ENCODE data around the gene RNU1-1. TPM values are rescaled to one million over a fixed set of nuclear protein-coding genes. Genes with fewer than 3 reads are reported as not detected.
"Not testable (repeated sequence)": the region's sequence is repeated elsewhere in the genome, so short reads cannot be mapped to it uniquely, and the experiment has no call there.

Gene RNU1-1
- total RNA-seq, 1 donor from 2014 or later, result under 0.01 TPM

DNA sequence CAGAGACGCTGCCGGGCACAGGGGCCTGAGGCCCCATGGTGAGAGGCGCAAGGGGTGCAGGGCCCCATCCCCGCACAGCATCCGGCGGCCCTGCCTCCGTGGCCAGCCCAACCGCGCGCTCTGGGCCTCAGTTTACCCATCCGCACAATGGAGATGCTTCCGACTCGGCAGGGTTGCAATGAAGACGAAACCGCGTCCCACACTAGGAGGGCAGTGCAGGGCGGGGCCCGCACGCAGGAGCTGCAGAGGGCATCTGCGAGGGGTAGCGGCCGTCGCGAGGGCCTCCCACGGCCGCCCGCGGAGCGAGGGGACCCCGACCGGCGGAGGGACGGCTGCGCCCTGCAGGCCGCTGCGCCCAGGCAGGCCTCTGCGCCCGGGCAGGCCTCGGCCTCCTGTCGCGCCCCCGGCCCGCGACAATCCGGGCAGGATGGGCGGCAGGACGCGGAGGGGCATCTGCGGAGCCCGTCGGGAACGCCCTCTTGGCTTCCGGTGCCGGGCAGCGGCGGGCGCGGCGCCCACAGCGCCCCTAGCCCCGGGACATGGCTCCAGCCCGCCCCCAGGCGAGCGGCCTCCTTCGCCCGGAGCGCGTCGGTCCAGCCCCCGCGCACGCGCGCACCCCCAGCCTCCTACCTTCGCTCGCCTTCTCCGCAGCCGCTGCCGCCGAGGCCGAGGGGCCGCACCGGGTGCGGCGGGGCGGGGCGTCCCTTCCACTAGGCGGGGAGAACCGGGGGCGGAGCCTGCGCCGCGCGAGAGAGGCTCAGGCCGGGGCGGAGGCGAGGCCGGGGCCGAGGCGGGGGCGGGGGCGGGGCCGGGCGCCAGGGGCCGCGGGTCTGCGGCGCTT lies 15.3 kb downstream of the RNU1-1 start:
- Histone ChIP-seq H3K9me3 (no peaks in the 10 kb centered on the region), H3K36me3 (no peaks in the 10 kb centered on the region), H3K4me3 (peak overlapping the region; percentile 70 to 90), H3K4me1 (peaks cover 2 to 4% of the 10 kb centered on the region in 2 donors), H3K27ac (peak overlapping the region; percentile 77 to 83), H3K27me3 (no peaks in the 10 kb centered on the region)
- peak in 1 of 3 experiments; percentile 9 for TF ChIP-seq CTCF (IDR thresholded peaks at IDR 0.05)
- peak; percentile 46 to 93 for DNase-seq (ENCODE audit: low spot score in 2 of 2)
- intact Hi-C loops (cut with DNase I), result loop anchor here (2.0 kb wide), 1 partner anchor 14 kb away; no protein-coding TSS in a partner anchor

DNA sequence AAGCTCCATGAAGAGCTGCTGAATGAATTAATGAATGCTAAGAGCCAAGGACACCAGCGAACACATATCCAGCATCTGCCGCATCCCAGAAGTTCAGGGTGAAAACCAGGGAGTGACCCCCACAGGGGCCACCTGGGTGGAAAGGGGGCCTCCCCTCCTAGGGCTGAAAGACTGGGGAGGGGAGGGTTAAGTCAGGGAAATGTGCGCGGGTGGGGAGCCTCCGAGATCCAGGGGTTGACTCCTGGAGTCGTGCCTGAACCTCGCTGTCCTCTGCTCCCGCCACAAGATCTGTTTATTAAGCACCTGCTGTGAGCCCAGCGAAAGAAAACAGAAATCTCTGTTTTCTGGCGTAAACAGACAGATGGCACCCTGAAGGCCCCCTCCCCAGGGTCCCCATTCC lies 16.0 kb downstream of the RNU1-1 start:
- intact Hi-C loops (cut with DNase I), result loop anchor here (2.0 kb wide), 1 partner anchor 15 kb away; no protein-coding TSS in a partner anchor
- peak overlapping the region; percentile 77 to 83 for H3K27ac ChIP-seq
- not testable (repeated sequence) for H3K9me3 ChIP-seq; H3K4me1 ChIP-seq; H3K36me3 ChIP-seq; H3K27me3 ChIP-seq; DNase-seq (ENCODE audit: low spot score in 2 of 2)
- H3K4me3 ChIP-seq, result peak overlapping the region; percentile 70 to 90

- peak overlapping the region in 1 of 2 donors; percentile 83 for H3K27ac ChIP-seq
- not testable (repeated sequence) for DNase-seq (ENCODE audit: low spot score in 2 of 2)
Measured at GRCh38 chr1:16497474-16497904, 16.6 kb downstream of the RNU1-1 start.

DNA sequence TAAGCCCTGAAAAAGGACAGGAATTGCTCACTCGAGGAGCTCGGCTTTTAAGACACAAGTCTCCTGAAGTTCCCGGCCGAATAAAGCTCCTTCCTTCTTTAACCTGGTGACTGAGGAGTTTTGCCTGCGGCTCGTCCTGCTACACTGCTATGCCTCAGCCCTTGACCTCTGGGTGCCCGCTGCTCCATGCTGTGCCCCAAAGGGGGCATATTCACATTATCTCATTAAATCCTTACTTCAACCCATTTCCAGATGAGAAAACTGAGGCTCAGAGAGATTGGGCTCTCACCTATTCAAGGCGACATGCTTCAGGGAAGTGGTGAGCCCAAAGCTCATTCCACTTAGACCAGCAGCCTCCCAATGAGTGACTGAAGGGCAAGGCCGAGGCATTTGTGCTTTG lies 20.4 kb downstream of the RNU1-1 start:
- H3K4me3 ChIP-seq; H3K4me1 ChIP-seq; DNase-seq (ENCODE audit: low spot score in 2 of 2); H3K9me3 ChIP-seq; intact Hi-C loops (cut with DNase I); H3K27me3 ChIP-seq; H3K27ac ChIP-seq: not testable (repeated sequence)
- peaks cover 9 to 17% of the 10 kb centered on the region in 2 donors for H3K36me3 ChIP-seq

More at GRCh38 chr1:16497474-16497904, 16.6 kb downstream of the RNU1-1 start:
- H3K9me3 ChIP-seq; intact Hi-C loops (cut with DNase I); H3K27me3 ChIP-seq; H3K4me3 ChIP-seq; H3K4me1 ChIP-seq; H3K36me3 ChIP-seq: not testable (repeated sequence)

GRCh38 chr1:16492937-16493336 lies 21.1 kb downstream of the RNU1-1 start:
- DNase-seq (ENCODE audit: low spot score in 2 of 2); H3K4me1 ChIP-seq; H3K27ac ChIP-seq; H3K27me3 ChIP-seq; H3K4me3 ChIP-seq; H3K9me3 ChIP-seq; intact Hi-C loops (cut with DNase I): not testable (repeated sequence)
- H3K36me3 ChIP-seq, result peaks cover 9 to 18% of the 10 kb centered on the region in 2 donors

GRCh38 chr1:16491056-16491675 lies 22.9 kb downstream of the RNU1-1 start:
- no peak for DNase-seq (ENCODE audit: low spot score in 2 of 2)
- Histone ChIP-seq H3K27me3 (no peaks in the 10 kb centered on the region), H3K9me3 (no peaks in the 10 kb centered on the region), H3K27ac (no peak overlapping the region), H3K4me3 (no peak overlapping the region), H3K4me1 (no peaks in the 10 kb centered on the region), H3K36me3 (peaks cover 21 to 33% of the 10 kb centered on the region in 2 donors)
- no peak for TF ChIP-seq CTCF (IDR thresholded peaks at IDR 0.05)
- intact Hi-C loops (cut with DNase I), result no loop called here

- H3K27ac ChIP-seq; intact Hi-C loops (cut with DNase I); H3K4me1 ChIP-seq; H3K27me3 ChIP-seq; H3K4me3 ChIP-seq; H3K9me3 ChIP-seq; DNase-seq (ENCODE audit: low spot score in 2 of 2): not testable (repeated sequence)
- peaks cover 38 to 49% of the 10 kb centered on the region in 2 donors for H3K36me3 ChIP-seq
Measured at GRCh38 chr1:16489195-16489880, 24.7 kb downstream of the RNU1-1 start.

GRCh38 chr1:16487011-16487410 lies 27.1 kb downstream of the RNU1-1 start:
- DNase-seq (ENCODE audit: low spot score in 2 of 2); H3K27me3 ChIP-seq; H3K4me3 ChIP-seq; H3K27ac ChIP-seq; H3K4me1 ChIP-seq; H3K9me3 ChIP-seq; intact Hi-C loops (cut with DNase I): not testable (repeated sequence)
- H3K36me3 ChIP-seq, result peaks cover 52 to 69% of the 10 kb centered on the region in 2 donors

GRCh38 chr1:16486316-16486715 lies 27.8 kb downstream of the RNU1-1 start:
- DNase-seq (ENCODE audit: low spot score in 2 of 2); H3K27ac ChIP-seq; H3K4me3 ChIP-seq; H3K9me3 ChIP-seq; H3K4me1 ChIP-seq; intact Hi-C loops (cut with DNase I); H3K27me3 ChIP-seq: not testable (repeated sequence)
- H3K36me3 ChIP-seq, result peaks cover 53 to 73% of the 10 kb centered on the region in 2 donors

Data from ascending aorta (tissue), 2 donors.